IMR-90 (cell line): ENCODE results near the gene COL25A1. TPM values are rescaled to one million over a fixed set of nuclear protein-coding genes. Genes with fewer than 3 reads are reported as not detected.

Source experiments
- ATAC-seq: fragments of 200-7000 bp; cut with Tn5 transposase; 2 replicates; pipeline ENCODE4 v1.9.1; 2020; ENCODE audit warnings: low read depth, mild to moderate bottlenecking, moderate library complexity
- BruUV-seq: library from RNA; stranded (reverse); fragments of 400-500 nt; replicated peaks from 2 replicates; lab custom pipeline; 2021; lab: Mats Ljungman, UMichigan
- CTCF ChIA-PET: fragments of 300-600 bp; formaldehyde crosslinking; extraction: SDS; loops from one replicate; lab custom pipeline; 2021; ENCODE audit warnings: antibody characterized with exemption; lab: Yijun Ruan, JAX
- POLR2A ChIA-PET: fragments of 300-600 bp; sonication (Branson Sonifier 250); formaldehyde crosslinking; loops from one replicate; lab custom pipeline; 2022; ENCODE audit warnings: antibody characterized with exemption; ENCODE audit not compliant: unreplicated experiment; lab: Charles Lee
- DNase-seq: peaks from one replicate; pipeline ENCODE4 v3.0.0; 2013
- H2AFZ ChIP-seq: replicated peaks from 2 replicates; pipeline ENCODE3; 2013; ENCODE audit warnings: low read length, mild to moderate bottlenecking; ENCODE audit not compliant: poor library complexity
- H2AK5ac ChIP-seq: 2 replicates; pipeline ENCODE4 v1.6.1; 2013; ENCODE audit warnings: low read depth, low read length, inconsistent platforms
- H2AK9ac ChIP-seq: replicated peaks from 2 replicates; pipeline ENCODE3; 2013; ENCODE audit warnings: mild to moderate bottlenecking, low read depth, low read length, moderate library complexity; ENCODE audit not compliant: poor library complexity
- H2BK120ac ChIP-seq: 2 replicates; pipeline ENCODE4 v1.6.1; 2013; ENCODE audit warnings: low read depth, low read length, inconsistent platforms
- H2BK15ac ChIP-seq: 3 replicates; pipeline ENCODE4 v1.6.1; 2013; ENCODE audit warnings: low read depth, low read length, inconsistent platforms
- H2BK20ac ChIP-seq: 2 replicates; pipeline ENCODE4 v1.6.1; 2013; ENCODE audit warnings: low read depth, mild to moderate bottlenecking, inconsistent platforms, low read length, moderate library complexity
- H2BK5ac ChIP-seq: 2 replicates; pipeline ENCODE4 v1.6.1; 2013; ENCODE audit warnings: mild to moderate bottlenecking, low read depth, low read length, inconsistent platforms; ENCODE audit not compliant: poor library complexity, severe bottlenecking
- H3K14ac ChIP-seq: replicated peaks from 2 replicates; pipeline ENCODE4 v1.6.1; 2013; ENCODE audit warnings: low read depth, low read length, inconsistent platforms
- H3K18ac ChIP-seq: 2 replicates; pipeline ENCODE4 v1.6.1; 2013; ENCODE audit warnings: low read depth, low read length, control low read depth
- H3K23ac ChIP-seq: 2 replicates; pipeline ENCODE4 v1.6.1; 2013; ENCODE audit warnings: low read depth, low read length, inconsistent platforms
- H3K27ac ChIP-seq: 2 replicates; pipeline ENCODE4 v1.5.1; 2013; ENCODE audit warnings: mild to moderate bottlenecking, control low read depth, low read length; ENCODE audit not compliant: insufficient read depth
- H3K27me3 ChIP-seq: 2 replicates; pipeline ENCODE4 v1.6.1; 2013; ENCODE audit warnings: low read length; ENCODE audit not compliant: control insufficient read depth, insufficient read depth
- H3K36me3 ChIP-seq: 2 replicates; pipeline ENCODE4 v1.6.1; 2013; ENCODE audit warnings: low read length, mixed read lengths; ENCODE audit not compliant: control insufficient read depth, insufficient read depth
- H3K4ac ChIP-seq: 2 replicates; pipeline ENCODE4 v1.6.1; 2013; ENCODE audit warnings: low read depth, low read length, inconsistent platforms
- H3K4me1 ChIP-seq: 2 replicates; pipeline ENCODE4 v1.6.1; 2013; ENCODE audit warnings: low read length, mixed read lengths; ENCODE audit not compliant: control insufficient read depth, insufficient read depth
- H3K4me2 ChIP-seq: 2 replicates; pipeline ENCODE4 v1.6.1; 2013; ENCODE audit warnings: low read depth, mild to moderate bottlenecking, control low read depth, low read length, moderate library complexity
- H3K4me3 ChIP-seq: 2 replicates; pipeline ENCODE4 v1.5.1; 2013; ENCODE audit warnings: low read depth, mild to moderate bottlenecking, control low read depth, low read length, moderate library complexity; ENCODE audit not compliant: insufficient read depth
- H3K56ac ChIP-seq: 2 replicates; pipeline ENCODE4 v1.6.1; 2013; ENCODE audit warnings: low read length, inconsistent platforms; ENCODE audit not compliant: insufficient read depth; ENCODE audit errors: extremely low read depth
- H3K79me1 ChIP-seq, 2 experiments: 2 replicates each; pipeline ENCODE4 v1.6.1; 2013; ENCODE audit warnings: low read length in 2 of 2, inconsistent platforms in 1 of 2, low read depth in 1 of 2
- H3K9ac ChIP-seq: 2 replicates; pipeline ENCODE4 v1.6.1; 2013; ENCODE audit warnings: low read depth, low read length, control low read depth
- H3K9me1 ChIP-seq: 2 replicates; pipeline ENCODE4 v1.6.1; 2013; ENCODE audit warnings: low read length, inconsistent platforms; ENCODE audit not compliant: insufficient read depth
- H3K9me3 ChIP-seq: 2 replicates; pipeline ENCODE4 v1.6.1; 2013; ENCODE audit warnings: low read length; ENCODE audit not compliant: control insufficient read depth, insufficient read depth
- H4K20me1 ChIP-seq: 2 replicates; pipeline ENCODE4 v1.6.1; 2013; ENCODE audit warnings: low read length, inconsistent platforms; ENCODE audit not compliant: insufficient read depth
- H4K5ac ChIP-seq: 2 replicates; pipeline ENCODE4 v1.6.1; 2013; ENCODE audit warnings: mild to moderate bottlenecking, low read depth, low read length, control low read depth
- H4K8ac ChIP-seq, 2 experiments: 2 replicates each; pipeline ENCODE4 v1.6.1; 2013; ENCODE audit warnings: low read depth in 2 of 2, low read length in 2 of 2, control low read depth in 1 of 2, inconsistent platforms in 1 of 2
- H4K91ac ChIP-seq: 2 replicates; pipeline ENCODE4 v1.6.1; 2013; ENCODE audit warnings: low read depth, low read length, inconsistent platforms; ENCODE audit not compliant: insufficient read depth
- FOS ChIP-seq: fragments of 150-350 bp; IDR thresholded peaks from 2 replicates; pipeline ENCODE4 v1.6.1; 2016; ENCODE audit warnings: low read depth, low read length
- MAFK ChIP-seq: IDR thresholded peaks from 2 replicates; pipeline ENCODE4 v1.6.1; 2012; ENCODE audit warnings: low read depth, low read length, improper control_type of control experiment
- NFE2L2 ChIP-seq: fragments of 150-350 bp; IDR thresholded peaks from 2 replicates; pipeline ENCODE4 v1.6.1; 2016; ENCODE audit warnings: low read depth, mild to moderate bottlenecking, low read length
- POLR2A ChIP-seq: IDR thresholded peaks from 2 replicates; pipeline ENCODE4 v1.6.1; 2012; ENCODE audit warnings: mild to moderate bottlenecking, low read depth, low read length
- RAD21 ChIP-seq: IDR thresholded peaks from 2 replicates; pipeline ENCODE4 v1.6.1; 2012; ENCODE audit warnings: low read length, improper control_type of control experiment
- RCOR1 ChIP-seq: IDR thresholded peaks from 2 replicates; pipeline ENCODE4 v1.6.1; 2012; ENCODE audit warnings: mild to moderate bottlenecking, low read length, improper control_type of control experiment; ENCODE audit not compliant: insufficient replicate concordance
- RFX5 ChIP-seq: IDR thresholded peaks from 2 replicates; pipeline ENCODE4 v1.8.0; 2012; ENCODE audit warnings: low read depth, mild to moderate bottlenecking, low read length, moderate library complexity
- SMC3 ChIP-seq: fragments of 150-350 bp; IDR thresholded peaks from 2 replicates; pipeline ENCODE4 v1.6.1; 2016; ENCODE audit warnings: low read depth, mild to moderate bottlenecking, antibody characterized with exemption, low read length, moderate library complexity
- WGBS, 2 experiments: methylation state at CpG; one replicate each; pipeline versions ENCODE4 v1.1.5 to v1.1.7; 2013; ENCODE audit warnings: missing lambda C conversion rate in 2 of 2; ENCODE audit not compliant: insufficient read length in 1 of 2; ENCODE audit errors: extremely low coverage in 2 of 2; 5-methylcytosine and 5-hydroxymethylcytosine counted together
- dilution Hi-C: fragments of 300-500 bp; cut with HindIII; formaldehyde crosslinking; loops from one replicate; pipeline ENCODE4 v1.14.3; 2018; ENCODE audit warnings: low sequenced_read_pairs; ENCODE audit not compliant: unreplicated experiment
- in situ Hi-C: fragments of 300-500 bp; cut with MboI; formaldehyde crosslinking; loops from 3 replicates; pipeline ENCODE4 v1.14.3; 2019; ENCODE audit warnings: low sequenced_read_pairs, inconsistent platforms, mixed read lengths
- intact Hi-C: fragments of 100-400 bp; cut with micrococcal nuclease; formaldehyde crosslinking; loops from 2 replicates; pipeline ENCODE4 v1.10.0; 2022
- polyA plus RNA-seq, 3 experiments: library from polyadenylated mRNA; depleted of rRNA; stranded (reverse); fragments of >200 nt; gene quantifications; 2 replicates each; pipeline ENCODE4 v1.2.3, GENCODE V29; 2012; ENCODE audit warnings: low replicate concordance in 1 of 3
- total RNA-seq: library from RNA; depleted of rRNA; stranded (reverse); fragments of >200 nt; gene quantifications from 2 replicates; pipeline ENCODE4 v1.2.3, GENCODE V29; 2012
- TF ChIP-seq, protein P1 (sequence below): conservative IDR thresholded peaks from 2 replicates; pipeline ENCODE4 v1.5.1; 2012; ENCODE audit warnings: mild to moderate bottlenecking, low read depth, low read length, improper control_type of control experiment

The COL25A1 gene
- total and polyA plus RNA-seq, 2 of the 4 experiments (the other 2 are of a cell fraction), result under 0.01 to 0.05 TPM

DNA sequence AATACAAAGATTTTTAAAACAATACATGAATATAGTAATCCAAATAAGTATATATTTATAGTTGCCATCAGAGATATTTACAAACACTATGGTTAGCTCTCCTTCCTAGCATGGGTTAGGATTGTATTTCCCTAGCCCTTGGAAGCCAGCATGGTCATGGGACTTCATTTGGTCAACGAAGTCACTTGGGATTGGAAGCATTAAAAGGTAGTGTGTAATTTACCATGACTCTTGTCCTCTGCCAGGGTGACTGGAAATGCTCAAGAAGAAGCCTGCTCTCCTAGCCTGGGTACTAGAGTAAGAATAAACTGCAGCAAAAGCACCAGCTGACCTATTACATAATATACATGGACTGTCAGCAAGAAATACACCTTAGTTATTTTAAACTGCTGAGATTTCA is 102.9 kb downstream of the COL25A1 start:
- ChIA-PET CTCF (no interaction called here), POLR2A (no interaction called here)
- H3K56ac ChIP-seq, result no peak overlapping the region
- H3K4me1 ChIP-seq, result no peaks in the 10 kb centered on the region
- H3K4ac ChIP-seq, result no peak overlapping the region
- H4K20me1 ChIP-seq, result no peaks in the 10 kb centered on the region
- dilution Hi-C loops (no loop called here), intact Hi-C loops (no loop called here), in situ Hi-C loops (no loop called here)
- ATAC-seq (no peak), DNase-seq (no peak)
- no peak overlapping the region for H2BK20ac ChIP-seq
- H2AFZ ChIP-seq, result no peak overlapping the region
- TF ChIP-seq POLR2A (no peak), NFE2L2 (no peak), RAD21 (no peak), MAFK (no peak), RCOR1 (no peak), SMC3 (no peak), RFX5 (no peak), FOS (no peak)
- TF ChIP-seq, protein P1, sequence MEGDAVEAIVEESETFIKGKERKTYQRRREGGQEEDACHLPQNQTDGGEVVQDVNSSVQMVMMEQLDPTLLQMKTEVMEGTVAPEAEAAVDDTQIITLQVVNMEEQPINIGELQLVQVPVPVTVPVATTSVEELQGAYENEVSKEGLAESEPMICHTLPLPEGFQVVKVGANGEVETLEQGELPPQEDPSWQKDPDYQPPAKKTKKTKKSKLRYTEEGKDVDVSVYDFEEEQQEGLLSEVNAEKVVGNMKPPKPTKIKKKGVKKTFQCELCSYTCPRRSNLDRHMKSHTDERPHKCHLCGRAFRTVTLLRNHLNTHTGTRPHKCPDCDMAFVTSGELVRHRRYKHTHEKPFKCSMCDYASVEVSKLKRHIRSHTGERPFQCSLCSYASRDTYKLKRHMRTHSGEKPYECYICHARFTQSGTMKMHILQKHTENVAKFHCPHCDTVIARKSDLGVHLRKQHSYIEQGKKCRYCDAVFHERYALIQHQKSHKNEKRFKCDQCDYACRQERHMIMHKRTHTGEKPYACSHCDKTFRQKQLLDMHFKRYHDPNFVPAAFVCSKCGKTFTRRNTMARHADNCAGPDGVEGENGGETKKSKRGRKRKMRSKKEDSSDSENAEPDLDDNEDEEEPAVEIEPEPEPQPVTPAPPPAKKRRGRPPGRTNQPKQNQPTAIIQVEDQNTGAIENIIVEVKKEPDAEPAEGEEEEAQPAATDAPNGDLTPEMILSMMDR, result no peak
- no peak overlapping the region for H2AK5ac ChIP-seq
- H4K8ac ChIP-seq, result no peak overlapping the region
- no peaks in the 10 kb centered on the region for H3K9me3 ChIP-seq
- H3K18ac ChIP-seq, result no peak overlapping the region
- no peak overlapping the region for H3K23ac ChIP-seq
- H2BK15ac ChIP-seq, result no peak overlapping the region
- H3K4me2 ChIP-seq, result no peak overlapping the region
- H3K27me3 ChIP-seq, result no peaks in the 10 kb centered on the region; the same call in 1 of the 2 replicates
- H3K9me1 ChIP-seq, result no peaks in the 10 kb centered on the region
- no TSS peak for BruUV-seq
- no peak overlapping the region for H3K9ac ChIP-seq
- H4K91ac ChIP-seq, result no peak overlapping the region
- no peak overlapping the region for H3K4me3 ChIP-seq
- H3K79me1 ChIP-seq, result no peaks in the 10 kb centered on the region
- no peak overlapping the region for H4K5ac ChIP-seq
- no peak overlapping the region for H3K14ac ChIP-seq
- WGBS, 2 experiments, result no CpG with 5 or more reads among the region's 1 CpG
- H2BK5ac ChIP-seq, result no peak overlapping the region
- no peaks in the 10 kb centered on the region for H3K36me3 ChIP-seq
- no peak overlapping the region for H3K27ac ChIP-seq
- no peak overlapping the region for H2BK120ac ChIP-seq
- no peak overlapping the region for H2AK9ac ChIP-seq
